Activated CD8-positive, alpha-beta memory T cell treated with anti-CD3 and anti-CD28 coated beads, Interleukin-2, amount 50 U/mL, for 1 hour (primary cell): ENCODE measurements around the gene SYNJ2.

Experiments
- DNase-seq: peaks from one replicate; pipeline ENCODE4 v3.0.0-alpha.2; 2020; ENCODE audit errors: extremely low read depth

The SYNJ2 gene

GRCh38 chr6:158080849-158081656 is 99.4 kb downstream of the SYNJ2 start:
- DNase-seq = no peak

- DNase-seq = no peak
Measured at GRCh38 chr6:158081657-158081935, 99.9 kb downstream of the SYNJ2 start.

GRCh38 chr6:158083455-158084325 is 102.0 kb downstream of the SYNJ2 start:
- DNase-seq = no peak

GRCh38 chr6:158085261-158086053 is 103.8 kb downstream of the SYNJ2 start:
- DNase-seq = no peak

GRCh38 chr6:158086054-158086503 is 104.4 kb downstream of the SYNJ2 start:
- DNase-seq = no peak

GRCh38 chr6:158086504-158087223 is 105.0 kb downstream of the SYNJ2 start:
- DNase-seq = no peak

- DNase-seq = no peak
Measured at GRCh38 chr6:158087224-158087867, 105.7 kb downstream of the SYNJ2 start.

GRCh38 chr6:158092806-158093205 is 111.1 kb downstream of the SYNJ2 start:
- no peak for DNase-seq

GRCh38 chr6:158095031-158095430 is 113.4 kb downstream of the SYNJ2 start:
- DNase-seq = no peak

- no peak for DNase-seq
Measured at GRCh38 chr6:158095671-158096070, 114.0 kb downstream of the SYNJ2 start.

- no peak for DNase-seq
Measured at GRCh38 chr6:158103228-158103627, 121.6 kb downstream of the SYNJ2 start.

GRCh38 chr6:158104696-158105095 is 123.0 kb downstream of the SYNJ2 start:
- DNase-seq = no peak

GRCh38 chr6:158109748-158110147 is 128.1 kb downstream of the SYNJ2 start:
- DNase-seq = no peak

- no peak for DNase-seq
Measured at GRCh38 chr6:158110986-158111385, 129.3 kb downstream of the SYNJ2 start.

GRCh38 chr6:158111987-158112386 is 130.3 kb downstream of the SYNJ2 start:
- no peak for DNase-seq

- DNase-seq = no peak
Measured at GRCh38 chr6:158113802-158114201, 132.1 kb downstream of the SYNJ2 start.

- no peak for DNase-seq
Measured at GRCh38 chr6:158115102-158115501, 133.4 kb downstream of the SYNJ2 start.

GRCh38 chr6:158115508-158115907 is 133.8 kb downstream of the SYNJ2 start:
- no peak for DNase-seq

GRCh38 chr6:158118886-158119285 is 137.2 kb downstream of the SYNJ2 start:
- no peak for DNase-seq

- DNase-seq = no peak
Measured at GRCh38 chr6:158121335-158121734, 139.7 kb downstream of the SYNJ2 start.

- no peak for DNase-seq
Measured at GRCh38 chr6:158122048-158122447, 140.4 kb downstream of the SYNJ2 start.
